Esophagus squamous epithelium (tissue), 5 donors: Measurements from ENCODE around the gene PDGFB. TPM values are rescaled to one million over a fixed set of nuclear protein-coding genes. Genes with fewer than 3 reads are reported as not detected.

Source experiments
- DNase-seq: peaks from one replicate; lab custom pipeline; 2025; lab: John Stamatoyannopoulos, UW
- H3K27ac ChIP-seq, 4 donors: fragments of 200-600 bp; sonication (generic); one replicate each; pipeline ENCODE4 v1.5.1; 2016 to 2019; ENCODE audit warnings: mild to moderate bottlenecking in 1 of 4
- H3K27me3 ChIP-seq, 4 donors: fragments of 200-600 bp; sonication (generic); 1 replicate in 3 of 4; 2 replicates in 1 of 4; pipeline versions ENCODE4 v1.5.1 to v1.6.0; 2017 to 2021; ENCODE audit warnings: antibody characterized with exemption in 1 of 4
- H3K36me3 ChIP-seq, 3 donors: fragments of 200-600 bp; sonication (generic); one replicate each; pipeline ENCODE4 v1.5.1; 2016 to 2019
- H3K4me1 ChIP-seq, 3 donors: fragments of 200-600 bp; sonication (generic); one replicate each; pipeline ENCODE4 v1.5.1; 2017 to 2019
- H3K4me3 ChIP-seq, 4 donors: fragments of 200-600 bp; sonication (generic); 1 replicate in 3 of 4; 2 replicates in 1 of 4; pipeline ENCODE4 v1.5.1; 2016 to 2019; ENCODE audit warnings: mild to moderate bottlenecking in 2 of 4, moderate library complexity in 1 of 4
- H3K9me3 ChIP-seq, 3 donors: fragments of 200-600 bp; sonication (generic); one replicate each; pipeline ENCODE4 v1.5.1; 2016 to 2019
- CTCF ChIP-seq, 6 experiments: fragments of 450-650 bp in 4 of 6; fragments of 200-600 bp in 2 of 6; sonication (generic) in 2 of 6; IDR thresholded peaks; one replicate each; pipeline ENCODE4 v1.5.1; 2016 to 2019; ENCODE audit warnings: antibody characterized with exemption in 6 of 6, mild to moderate bottlenecking in 4 of 6, moderate library complexity in 4 of 6
- POLR2A ChIP-seq, 4 donors: fragments of 450-650 bp; IDR thresholded peaks; one replicate each; pipeline ENCODE4 v1.6.1; 2017; ENCODE audit warnings: antibody characterized with exemption in 4 of 4, mild to moderate bottlenecking in 4 of 4, moderate library complexity in 3 of 4
- WGBS, 2 donors: methylation state at CpG; one replicate each; pipeline ENCODE4 v1.1.5; 2018; 5-methylcytosine and 5-hydroxymethylcytosine counted together
- intact Hi-C: fragments of 100-400 bp; cut with DNase I; formaldehyde crosslinking; loops from one replicate; pipeline ENCODE4 v1.15.0; 2022
- total RNA-seq, 4 donors: library from RNA; depleted of rRNA; stranded (reverse); fragments of >200 nt; gene quantifications; one replicate each; pipeline ENCODE4 v1.1.0, GENCODE V29; 2016
- donor health status: DM: yes; HTN: yes; CAD: no.

PDGFB gene
- total RNA-seq, 4 donors from 2014 or later: 1.2 to 6.3 (median 3.7) TPM

GRCh38 chr22:39290724-39291161 lies 46.0 kb upstream of the PDGFB start:
- no peak overlapping the region for H3K4me3 ChIP-seq
- no peaks in the 10 kb centered on the region for H3K27me3 ChIP-seq
- no peak for DNase-seq
- intact Hi-C loops: no loop called here
- peaks cover 26 to 52% (median 27%) of the 10 kb centered on the region in 3 donors for H3K4me1 ChIP-seq
- WGBS, 2 donors: 40 to 56% methylated on average over 7 to 8 of the region's 17 CpGs
- no peaks in the 10 kb centered on the region for H3K9me3 ChIP-seq
- H3K27ac ChIP-seq: peak overlapping the region in 2 of 4 donors; percentile 10 to 14
- no peaks in the 10 kb centered on the region for H3K36me3 ChIP-seq
- TF ChIP-seq CTCF (IDR thresholded peaks at IDR 0.05) (no peak), POLR2A (IDR thresholded peaks at IDR 0.05) (no peak)

DNA sequence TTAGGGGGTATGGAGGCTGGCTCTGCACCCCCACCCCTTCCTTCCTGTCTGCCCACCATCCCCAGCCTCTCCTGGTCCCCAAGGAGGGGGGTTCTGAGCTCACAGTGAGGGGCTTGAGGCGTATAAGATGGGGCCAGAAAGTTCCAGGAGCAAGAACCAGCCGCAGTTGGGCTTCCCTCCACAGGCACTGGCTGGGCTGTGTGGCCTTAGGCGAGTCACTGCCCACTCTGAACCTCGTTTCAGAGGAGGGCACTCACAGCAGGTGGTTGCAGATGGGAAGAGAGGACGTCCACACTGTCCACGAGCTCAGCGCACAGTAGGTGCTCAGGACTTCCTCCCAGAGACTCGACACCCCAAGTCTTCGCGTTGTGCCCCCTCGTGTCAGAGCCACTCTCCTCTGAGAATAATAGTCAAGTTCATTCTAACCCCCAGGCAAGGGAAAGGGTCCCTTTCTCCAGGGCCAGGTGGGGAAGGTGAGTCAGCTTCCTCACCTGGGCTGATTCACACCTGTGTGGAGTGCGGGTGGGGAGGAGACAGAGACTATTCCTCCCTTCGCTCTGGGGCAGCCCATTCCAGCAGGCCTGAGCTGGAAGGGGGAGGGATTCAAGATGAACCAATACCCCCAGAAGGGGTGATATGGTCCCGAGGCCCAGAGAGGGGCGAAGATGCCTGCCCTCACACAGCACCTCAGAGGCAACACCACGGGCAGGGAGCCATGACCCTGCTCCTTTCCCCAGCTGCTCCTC lies 45.4 kb upstream of the PDGFB start:
- Histone ChIP-seq H3K4me3 (no peak overlapping the region), H3K4me1 (peaks cover 26 to 52% (median 27%) of the 10 kb centered on the region in 3 donors), H3K27ac (peak overlapping the region in 2 of 4 donors; percentile 10 to 14), H3K27me3 (no peaks in the 10 kb centered on the region), H3K9me3 (peaks cover 0 to 2% (median 2%) of the 10 kb centered on the region in 3 donors), H3K36me3 (no peaks in the 10 kb centered on the region)
- no peak for DNase-seq
- 28 to 29% methylated on average over 3 to 9 of the region's 16 CpGs for WGBS, 2 donors
- intact Hi-C loops: no loop called here
- TF ChIP-seq CTCF (IDR thresholded peaks at IDR 0.05): no peak
- TF ChIP-seq POLR2A (IDR thresholded peaks at IDR 0.05): no peak

GRCh38 chr22:39289533-39289932 lies 44.8 kb upstream of the PDGFB start:
- Histone ChIP-seq H3K27me3 (no peaks in the 10 kb centered on the region), H3K4me1 (peaks cover 26 to 53% (median 27%) of the 10 kb centered on the region in 3 donors), H3K9me3 (peaks cover 0 to 8% (median 8%) of the 10 kb centered on the region in 3 donors), H3K27ac (no peak overlapping the region), H3K36me3 (no peaks in the 10 kb centered on the region), H3K4me3 (no peak overlapping the region)
- WGBS, 2 donors: 70 to 88% methylated on average over 6 of the region's 14 CpGs
- no peak for TF ChIP-seq POLR2A (IDR thresholded peaks at IDR 0.05)
- TF ChIP-seq CTCF (IDR thresholded peaks at IDR 0.05): no peak
- no peak for DNase-seq
- intact Hi-C loops: no loop called here

DNA sequence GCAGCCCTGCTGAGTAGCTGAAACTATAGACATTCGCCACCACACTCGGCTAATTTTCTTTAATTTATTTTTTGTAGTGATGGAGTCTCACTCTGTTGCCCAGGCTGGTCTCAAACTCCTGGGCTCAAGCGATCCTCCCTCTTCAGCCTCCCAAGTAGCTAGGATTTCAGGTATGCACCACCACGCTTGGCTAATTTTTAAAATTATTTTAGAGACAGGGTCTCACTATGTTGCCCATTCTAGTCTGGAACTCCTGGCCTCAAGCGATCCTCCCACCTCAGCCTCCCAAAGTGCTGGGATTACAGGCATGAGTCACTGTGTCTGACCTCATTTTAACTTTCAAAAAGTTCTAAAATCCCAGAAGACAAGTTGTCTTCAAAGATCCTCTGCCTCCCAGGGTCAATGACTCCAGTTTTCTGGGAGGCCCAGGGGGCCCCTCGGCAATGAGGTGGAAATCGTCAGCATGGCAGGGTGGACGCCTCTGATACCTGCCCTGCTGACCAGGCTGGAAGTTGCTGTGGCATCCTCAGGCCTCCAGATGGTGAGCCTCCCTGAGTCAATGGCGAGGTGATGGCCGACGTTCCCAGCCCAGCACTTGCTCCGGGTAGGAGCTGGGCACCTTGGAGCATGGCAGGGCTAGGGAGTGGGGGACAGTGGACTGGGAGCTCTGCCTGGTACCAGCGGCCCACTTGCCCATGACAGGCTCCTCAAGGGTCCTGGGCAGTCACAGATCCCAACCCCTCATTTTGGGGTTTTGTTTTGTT lies 43.5 kb upstream of the PDGFB start:
- 92 to 96% methylated on average over 8 to 9 of the region's 13 CpGs for WGBS, 2 donors
- H3K27ac ChIP-seq: no peak overlapping the region
- no peak overlapping the region for H3K4me3 ChIP-seq
- H3K9me3 ChIP-seq: peaks cover 0 to 10% (median 9%) of the 10 kb centered on the region in 3 donors
- intact Hi-C loops: no loop called here
- no peaks in the 10 kb centered on the region for H3K27me3 ChIP-seq
- no peak for TF ChIP-seq POLR2A (IDR thresholded peaks at IDR 0.05)
- TF ChIP-seq CTCF (IDR thresholded peaks at IDR 0.05): no peak
- no peak for DNase-seq
- no peaks in the 10 kb centered on the region for H3K36me3 ChIP-seq
- H3K4me1 ChIP-seq: peaks cover 36 to 56% (median 38%) of the 10 kb centered on the region in 3 donors
